Stimulated activated naive CD8-positive, alpha-beta T cell treated with anti-CD3 and anti-CD28 coated beads, Interleukin-15, Interleukin-2, amounts not matched to agents 100 ng/mL and 50 ng/mL, for 24 hours (primary cell): ENCODE results near the gene PLCL2.
A peak's percentile ranks its signal among the peaks of the same experiment; 100 is the strongest.

Source experiments
- H3K27ac Mint-ChIP-seq: one replicate; pipeline ENCODE4 v1.8.0; 2021; ENCODE audit warnings: mild to moderate bottlenecking, mixed read lengths
- H3K27me3 Mint-ChIP-seq: one replicate; pipeline ENCODE4 v1.8.0; 2021; ENCODE audit warnings: mixed read lengths
- H3K36me3 Mint-ChIP-seq: one replicate; pipeline ENCODE4 v1.8.0; 2021; ENCODE audit warnings: low read depth, mixed read lengths
- H3K4me1 Mint-ChIP-seq: one replicate; pipeline ENCODE4 v1.8.0; 2021; ENCODE audit warnings: low read depth, mixed read lengths
- H3K4me3 Mint-ChIP-seq: one replicate; pipeline ENCODE4 v1.8.0; 2021; ENCODE audit warnings: mild to moderate bottlenecking, mixed read lengths
- H3K9me3 Mint-ChIP-seq: one replicate; pipeline ENCODE4 v1.8.0; 2021; ENCODE audit warnings: mixed read lengths

The PLCL2 gene

GRCh38 chr3:16877911-16878310 is 6.8 kb upstream of the PLCL2 start:
- H3K4me1 Mint-ChIP-seq = no peaks in the 10 kb centered on the region
- no peak overlapping the region for H3K27ac Mint-ChIP-seq
- H3K36me3 Mint-ChIP-seq = no peaks in the 10 kb centered on the region
- peaks cover 2% of the 10 kb centered on the region for H3K27me3 Mint-ChIP-seq
- no peaks in the 10 kb centered on the region for H3K9me3 Mint-ChIP-seq
- H3K4me3 Mint-ChIP-seq = no peak overlapping the region

DNA sequence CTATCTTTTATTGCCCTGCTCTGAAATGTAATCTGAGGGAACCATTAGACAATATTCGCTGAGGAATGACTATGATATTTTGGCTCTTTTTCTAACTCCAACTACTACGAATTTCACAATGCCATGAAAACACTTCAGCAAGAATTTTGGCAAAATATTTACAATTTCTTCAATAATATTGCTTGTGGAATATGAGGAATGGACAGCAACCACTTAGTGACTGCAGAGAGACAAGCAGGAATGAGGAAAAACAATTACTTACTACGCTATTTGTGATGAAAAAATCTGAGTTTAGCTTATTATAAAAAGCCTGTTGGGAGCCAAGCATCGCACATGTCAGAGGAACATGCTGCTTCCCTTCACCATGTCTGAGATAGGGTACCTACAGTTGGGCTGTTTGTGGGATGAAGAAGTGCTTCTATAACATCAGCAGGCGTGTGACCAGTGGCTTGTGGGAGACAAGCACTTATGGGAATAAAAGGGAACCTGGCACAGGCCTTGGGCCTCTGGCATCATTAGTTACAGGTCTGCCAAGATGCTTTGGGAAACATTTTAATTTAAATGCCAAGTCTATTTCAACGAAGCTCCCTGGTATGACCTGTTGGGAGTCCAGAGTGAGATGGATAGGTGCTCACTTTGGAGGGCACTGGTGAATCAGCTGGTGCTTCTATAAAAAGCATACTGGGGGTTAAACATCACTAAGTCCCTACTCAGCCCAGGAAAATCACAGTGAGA is 2.7 kb upstream of the PLCL2 start:
- no peaks in the 10 kb centered on the region for H3K27me3 Mint-ChIP-seq

DNA sequence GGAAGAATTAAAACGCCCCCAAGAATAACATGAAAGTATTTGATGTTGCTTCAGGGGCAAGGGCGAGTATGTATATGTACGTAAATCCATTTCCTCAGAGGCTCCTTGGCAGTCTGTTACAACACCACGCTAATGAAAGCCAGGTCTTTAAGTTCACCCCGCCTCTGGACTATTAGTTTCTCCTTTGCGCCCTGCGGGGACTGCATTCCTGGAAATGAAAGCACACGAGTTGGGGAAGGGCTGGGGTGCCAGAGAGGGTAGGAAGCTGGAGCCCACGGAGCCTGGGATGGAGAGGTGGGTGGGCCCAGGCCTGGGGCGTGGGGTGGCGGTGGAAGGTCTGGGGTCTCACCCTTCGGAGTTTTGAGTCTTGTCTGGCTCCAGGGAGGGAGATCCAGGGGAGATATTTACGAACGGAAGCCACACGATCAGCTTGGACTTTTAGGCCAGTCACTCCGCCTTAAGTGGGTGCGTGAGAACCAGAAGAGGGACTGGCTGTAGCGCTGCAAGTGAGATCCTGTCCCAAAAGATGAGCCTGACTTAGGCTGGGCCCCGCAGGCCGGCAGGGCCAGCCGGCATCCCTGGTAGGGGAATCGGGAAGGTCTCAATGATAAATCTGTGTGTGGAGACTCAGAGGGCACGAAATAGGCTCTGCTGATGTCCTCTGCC is 1.6 kb upstream of the PLCL2 start:
- Mint-ChIP-seq H3K27ac (peak overlapping the region; percentile 41), H3K9me3 (no peaks in the 10 kb centered on the region), H3K27me3 (no peaks in the 10 kb centered on the region), H3K4me1 (peaks cover 18% of the 10 kb centered on the region), H3K36me3 (no peaks in the 10 kb centered on the region), H3K4me3 (peak overlapping the region; percentile 61)

More for the DNA sequence above, 2.7 kb upstream of the PLCL2 start:
- no peak overlapping the region for H3K4me3 Mint-ChIP-seq
- peaks cover 7% of the 10 kb centered on the region for H3K4me1 Mint-ChIP-seq
- H3K36me3 Mint-ChIP-seq = no peaks in the 10 kb centered on the region
- H3K9me3 Mint-ChIP-seq = no peaks in the 10 kb centered on the region
- H3K27ac Mint-ChIP-seq = no peak overlapping the region

GRCh38 chr3:16883723-16884083 is 1.1 kb upstream of the PLCL2 start:
- Mint-ChIP-seq H3K4me3 (peak overlapping the region; percentile 61), H3K4me1 (peaks cover 21% of the 10 kb centered on the region), H3K9me3 (no peaks in the 10 kb centered on the region), H3K27ac (peak overlapping the region; percentile 41), H3K27me3 (no peaks in the 10 kb centered on the region), H3K36me3 (no peaks in the 10 kb centered on the region)

GRCh38 chr3:16884084-16884747 is 539 bp upstream of the PLCL2 start:
- H3K9me3 Mint-ChIP-seq = no peaks in the 10 kb centered on the region
- H3K27ac Mint-ChIP-seq = peak overlapping the region; percentile 86
- peak overlapping the region; percentile 84 for H3K4me3 Mint-ChIP-seq
- H3K27me3 Mint-ChIP-seq = no peaks in the 10 kb centered on the region
- H3K36me3 Mint-ChIP-seq = no peaks in the 10 kb centered on the region
- peaks cover 26% of the 10 kb centered on the region for H3K4me1 Mint-ChIP-seq

- Mint-ChIP-seq H3K27ac (peak overlapping the region; percentile 91), H3K4me3 (peak overlapping the region; percentile 94), H3K36me3 (no peaks in the 10 kb centered on the region), H3K9me3 (no peaks in the 10 kb centered on the region), H3K27me3 (no peaks in the 10 kb centered on the region), H3K4me1 (peaks cover 41% of the 10 kb centered on the region)
Observed at GRCh38 chr3:16885593-16886302, 993 bp downstream of the PLCL2 start.

DNA sequence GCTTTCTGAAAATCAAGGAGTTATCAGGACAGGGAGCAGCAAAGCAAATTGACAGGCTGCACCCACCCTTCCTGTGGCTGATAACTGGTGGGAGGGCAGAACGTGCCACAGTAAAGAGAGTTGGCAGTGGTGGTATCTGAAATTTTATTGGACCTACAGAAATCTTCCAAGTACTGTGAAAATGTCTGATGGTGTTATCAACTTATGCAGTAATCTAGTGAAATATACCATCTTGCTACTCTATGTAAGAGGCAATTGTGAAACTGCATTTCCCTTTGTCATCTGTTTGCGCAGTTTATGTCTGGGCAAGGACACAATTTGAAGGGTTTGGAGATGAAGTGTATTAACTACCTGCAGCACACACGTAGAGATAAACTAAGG is 1.5 kb downstream of the PLCL2 start:
- no peaks in the 10 kb centered on the region for H3K27me3 Mint-ChIP-seq
- H3K27ac Mint-ChIP-seq = peak overlapping the region; percentile 91
- no peaks in the 10 kb centered on the region for H3K36me3 Mint-ChIP-seq
- no peaks in the 10 kb centered on the region for H3K9me3 Mint-ChIP-seq
- H3K4me3 Mint-ChIP-seq = peak overlapping the region; percentile 94
- peaks cover 47% of the 10 kb centered on the region for H3K4me1 Mint-ChIP-seq

GRCh38 chr3:16887130-16887529 is 2.4 kb downstream of the PLCL2 start:
- Mint-ChIP-seq H3K4me3 (peak overlapping the region; percentile 94), H3K27me3 (no peaks in the 10 kb centered on the region), H3K9me3 (no peaks in the 10 kb centered on the region), H3K27ac (peak overlapping the region; percentile 91), H3K4me1 (peaks cover 55% of the 10 kb centered on the region), H3K36me3 (no peaks in the 10 kb centered on the region)

DNA sequence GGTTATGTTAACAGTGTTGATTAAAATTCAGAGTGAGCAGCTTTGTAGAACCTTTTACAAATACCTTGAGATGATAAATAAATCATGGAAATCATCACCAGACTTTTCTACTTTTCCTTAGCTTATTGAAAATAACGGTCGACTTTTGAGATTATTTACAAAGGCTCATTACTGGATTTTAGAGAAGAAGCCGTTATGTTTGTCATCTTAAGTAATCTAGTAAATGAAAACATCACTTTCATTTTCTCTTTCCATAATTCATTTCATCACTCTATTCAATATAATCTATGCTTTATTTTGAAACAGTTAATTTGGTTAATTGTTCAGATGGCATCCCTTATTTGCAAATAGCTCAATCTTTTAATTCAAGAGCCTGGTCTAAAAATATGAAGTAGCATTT is 3.6 kb downstream of the PLCL2 start:
- H3K4me3 Mint-ChIP-seq = peak overlapping the region; percentile 94
- H3K27ac Mint-ChIP-seq = peak overlapping the region; percentile 91
- peaks cover 68% of the 10 kb centered on the region for H3K4me1 Mint-ChIP-seq
- H3K9me3 Mint-ChIP-seq = no peaks in the 10 kb centered on the region
- H3K36me3 Mint-ChIP-seq = no peaks in the 10 kb centered on the region
- H3K27me3 Mint-ChIP-seq = no peaks in the 10 kb centered on the region

GRCh38 chr3:16888785-16889607 is 4.2 kb downstream of the PLCL2 start:
- Mint-ChIP-seq H3K4me1 (peaks cover 72% of the 10 kb centered on the region), H3K4me3 (peak overlapping the region; percentile 94), H3K9me3 (no peaks in the 10 kb centered on the region), H3K27ac (peak overlapping the region; percentile 91), H3K27me3 (no peaks in the 10 kb centered on the region), H3K36me3 (no peaks in the 10 kb centered on the region)

- H3K27me3 Mint-ChIP-seq = no peaks in the 10 kb centered on the region
- peaks cover 83% of the 10 kb centered on the region for H3K4me1 Mint-ChIP-seq
- H3K9me3 Mint-ChIP-seq = no peaks in the 10 kb centered on the region
- peaks cover 5% of the 10 kb centered on the region for H3K36me3 Mint-ChIP-seq
- no peak overlapping the region for H3K27ac Mint-ChIP-seq
- no peak overlapping the region for H3K4me3 Mint-ChIP-seq
Observed at GRCh38 chr3:16890597-16891333, 6.0 kb downstream of the PLCL2 start.

DNA sequence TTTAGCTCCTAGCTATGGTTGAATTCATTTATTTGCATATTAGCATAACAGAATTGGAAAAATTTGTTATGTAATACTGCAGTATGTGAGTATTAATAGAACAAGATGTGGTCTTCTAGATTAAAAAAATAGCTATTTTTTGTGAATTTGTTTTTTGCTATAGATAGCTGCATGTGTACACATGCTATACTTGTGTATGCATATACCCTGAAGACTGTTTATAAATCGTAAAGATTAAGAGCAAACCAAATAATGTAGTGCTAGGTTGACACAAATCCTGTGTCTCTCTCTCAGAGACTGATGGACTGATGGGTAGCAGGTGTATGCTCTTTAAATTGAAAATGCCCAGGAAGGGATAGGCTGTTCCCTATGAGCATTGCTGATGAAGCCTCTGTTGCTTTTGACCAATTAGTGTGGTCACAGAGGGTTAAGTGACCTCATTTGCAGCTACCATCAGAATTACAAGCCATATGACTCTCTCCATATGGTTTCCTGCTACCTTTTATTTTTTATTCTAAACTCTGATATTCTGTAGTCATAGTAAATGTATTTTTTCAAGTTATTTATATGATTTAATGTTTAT is 9.0 kb downstream of the PLCL2 start:
- H3K36me3 Mint-ChIP-seq = peaks cover 5% of the 10 kb centered on the region
- no peak overlapping the region for H3K27ac Mint-ChIP-seq
- no peaks in the 10 kb centered on the region for H3K9me3 Mint-ChIP-seq
- H3K27me3 Mint-ChIP-seq = no peaks in the 10 kb centered on the region
- H3K4me1 Mint-ChIP-seq = peaks cover 92% of the 10 kb centered on the region
- H3K4me3 Mint-ChIP-seq = no peak overlapping the region

DNA sequence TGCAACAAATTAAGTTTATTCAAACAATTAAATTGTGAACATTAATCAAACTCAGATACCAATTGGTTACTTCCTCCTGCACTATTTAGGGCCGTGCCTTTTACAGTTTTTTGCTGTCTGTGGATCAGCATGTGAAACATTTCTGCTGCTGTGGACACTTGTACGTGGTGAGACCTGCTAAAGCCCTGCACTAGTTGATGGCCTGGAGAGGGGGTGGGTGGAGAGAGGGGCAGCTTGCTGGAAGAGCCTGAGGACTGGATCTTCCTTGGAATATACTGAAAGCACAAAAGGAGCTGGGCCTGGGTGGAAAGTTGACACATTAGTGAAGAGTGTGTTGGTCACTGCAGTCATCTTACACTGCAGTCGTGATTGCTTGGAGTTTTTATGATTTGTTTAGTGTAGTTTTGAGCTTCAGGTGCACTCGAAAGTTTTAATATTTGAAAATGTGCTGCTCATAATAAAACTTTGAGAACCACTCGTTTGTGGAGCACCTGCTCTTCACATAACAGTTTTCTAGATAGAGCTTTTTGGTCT is 11.4 kb downstream of the PLCL2 start:
- H3K27me3 Mint-ChIP-seq = no peaks in the 10 kb centered on the region
- H3K4me1 Mint-ChIP-seq = peaks cover 92% of the 10 kb centered on the region
- H3K4me3 Mint-ChIP-seq = peak overlapping the region; percentile 30
- peaks cover 5% of the 10 kb centered on the region for H3K36me3 Mint-ChIP-seq
- H3K27ac Mint-ChIP-seq = peak overlapping the region; percentile 88
- H3K9me3 Mint-ChIP-seq = no peaks in the 10 kb centered on the region
